Brain microvascular endothelial cell (primary cell): ENCODE data around the gene TXNL4A.
"Not testable (repeated sequence)": the region's sequence is repeated elsewhere in the genome, so short reads cannot be mapped to it uniquely, and the experiment has no call there.

Source experiments
- DNase-seq: peaks from one replicate; pipeline ENCODE4 v3.0.0-alpha.2; 2020
- H3K27ac ChIP-seq: fragments of 250-450 bp; sonication (Bioruptor Pico); 2 replicates; pipeline ENCODE4 v1.5.1; 2020; ENCODE audit warnings: mild to moderate bottlenecking, moderate library complexity
- H3K27me3 ChIP-seq: fragments of 250-450 bp; sonication (Bioruptor Pico); replicated peaks from 2 replicates; pipeline ENCODE4 v1.5.1; 2020; ENCODE audit warnings: mild to moderate bottlenecking
- H3K36me3 ChIP-seq: fragments of 250-450 bp; sonication (Bioruptor Pico); replicated peaks from 2 replicates; pipeline ENCODE4 v1.5.1; 2020; ENCODE audit warnings: mild to moderate bottlenecking
- H3K4me3 ChIP-seq: 2 replicates; pipeline ENCODE4 v1.5.1; 2011; ENCODE audit warnings: low read depth, mild to moderate bottlenecking, control low read depth, low read length, moderate library complexity
- in situ Hi-C: cut with HindIII; loops from 2 replicates; pipeline ENCODE4 v1.10.0; 2017; ENCODE audit warnings: low sequenced_read_pairs, low pct_ligation_motif_present
- TF ChIP-seq, protein P1 (sequence below): IDR thresholded peaks from 2 replicates; pipeline ENCODE4 v1.5.1; 2011; ENCODE audit warnings: low read depth, mild to moderate bottlenecking, moderate library complexity, low read length, control low read depth, inconsistent platforms; ENCODE audit errors: missing control alignments

Gene TXNL4A

DNA sequence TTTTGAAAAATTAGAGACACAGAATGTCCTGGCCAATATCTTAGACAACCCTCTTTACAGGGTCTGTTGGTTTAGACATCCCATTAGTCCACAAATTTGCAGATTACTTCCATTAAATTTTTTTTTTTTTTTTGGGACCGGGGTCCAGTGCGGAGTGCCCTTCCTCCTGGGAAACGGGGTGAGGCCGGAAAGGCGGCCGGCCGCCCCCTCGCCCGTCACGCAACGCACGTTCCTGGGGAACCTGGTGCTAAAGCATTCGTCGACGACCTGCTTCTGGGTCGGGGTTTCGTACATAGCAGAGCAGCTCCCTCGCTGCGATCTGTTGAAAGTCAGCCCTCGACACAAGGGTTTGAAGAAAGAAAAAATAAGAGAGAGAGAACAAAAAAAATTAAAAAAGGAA is 24.4 kb upstream of the TXNL4A start:
- in situ Hi-C loops: no loop called here

DNA sequence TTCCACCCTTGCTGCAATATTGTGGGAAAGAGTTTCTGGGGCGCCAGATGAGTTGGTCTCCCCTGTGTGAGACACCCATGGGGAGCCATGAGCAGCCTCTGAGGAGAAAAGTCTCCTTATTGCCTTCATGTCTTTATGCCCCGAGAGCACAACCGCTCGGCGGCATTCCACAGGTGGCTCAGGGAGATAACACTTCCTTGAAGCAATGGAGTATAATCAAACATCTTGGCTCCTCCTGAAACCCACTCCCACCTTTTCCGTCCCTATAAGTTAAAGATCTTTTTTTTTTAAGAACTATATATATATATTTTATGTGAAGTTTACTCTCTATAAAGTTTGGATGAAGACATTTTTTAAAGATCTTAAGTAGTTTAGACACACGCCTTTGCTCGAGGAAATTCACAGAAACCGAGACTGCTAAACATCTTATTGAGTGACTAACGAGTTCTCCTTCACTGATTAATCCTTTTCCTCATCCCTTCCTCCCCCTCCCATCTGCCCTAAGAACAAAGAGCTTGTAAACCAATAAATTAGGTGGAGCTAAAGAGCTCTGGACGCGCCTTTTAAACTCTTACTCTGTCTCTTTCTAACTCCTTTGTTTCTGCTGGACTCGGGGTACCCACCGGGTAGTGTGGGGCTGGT is 23.3 kb upstream of the TXNL4A start:
- H3K36me3 ChIP-seq, H3K27ac ChIP-seq, in situ Hi-C loops, DNase-seq, H3K4me3 ChIP-seq, H3K27me3 ChIP-seq: not testable (repeated sequence)

More for the DNA sequence above, 24.4 kb upstream of the TXNL4A start:
- Histone ChIP-seq H3K4me3 (no peak overlapping the region), H3K36me3 (no peaks in the 10 kb centered on the region), H3K27ac (no peak overlapping the region), H3K27me3 (no peaks in the 10 kb centered on the region)
- DNase-seq: no peak
- TF ChIP-seq, protein P1, sequence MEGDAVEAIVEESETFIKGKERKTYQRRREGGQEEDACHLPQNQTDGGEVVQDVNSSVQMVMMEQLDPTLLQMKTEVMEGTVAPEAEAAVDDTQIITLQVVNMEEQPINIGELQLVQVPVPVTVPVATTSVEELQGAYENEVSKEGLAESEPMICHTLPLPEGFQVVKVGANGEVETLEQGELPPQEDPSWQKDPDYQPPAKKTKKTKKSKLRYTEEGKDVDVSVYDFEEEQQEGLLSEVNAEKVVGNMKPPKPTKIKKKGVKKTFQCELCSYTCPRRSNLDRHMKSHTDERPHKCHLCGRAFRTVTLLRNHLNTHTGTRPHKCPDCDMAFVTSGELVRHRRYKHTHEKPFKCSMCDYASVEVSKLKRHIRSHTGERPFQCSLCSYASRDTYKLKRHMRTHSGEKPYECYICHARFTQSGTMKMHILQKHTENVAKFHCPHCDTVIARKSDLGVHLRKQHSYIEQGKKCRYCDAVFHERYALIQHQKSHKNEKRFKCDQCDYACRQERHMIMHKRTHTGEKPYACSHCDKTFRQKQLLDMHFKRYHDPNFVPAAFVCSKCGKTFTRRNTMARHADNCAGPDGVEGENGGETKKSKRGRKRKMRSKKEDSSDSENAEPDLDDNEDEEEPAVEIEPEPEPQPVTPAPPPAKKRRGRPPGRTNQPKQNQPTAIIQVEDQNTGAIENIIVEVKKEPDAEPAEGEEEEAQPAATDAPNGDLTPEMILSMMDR: no peak

DNA sequence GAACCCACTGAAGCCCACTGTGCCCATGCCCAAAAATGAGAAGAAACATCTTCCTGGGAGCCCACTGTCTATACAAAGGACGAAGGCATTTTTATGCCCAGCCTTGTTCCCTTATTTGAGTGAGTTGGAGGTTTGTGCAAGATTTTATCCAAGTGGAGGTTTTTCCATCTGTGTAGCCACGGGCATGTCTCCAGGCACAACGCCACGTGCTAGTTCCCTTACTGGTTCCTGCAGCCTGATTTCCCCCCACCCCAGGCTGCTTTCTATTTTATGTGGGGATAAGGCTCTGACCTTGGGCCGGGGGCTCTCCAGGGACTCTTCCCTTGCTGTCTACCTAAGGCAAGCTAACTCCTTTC is 22.2 kb upstream of the TXNL4A start:
- Histone ChIP-seq H3K27me3 (no peaks in the 10 kb centered on the region), H3K4me3 (no peak overlapping the region), H3K36me3 (no peaks in the 10 kb centered on the region), H3K27ac (no peak overlapping the region)
- no peak for DNase-seq
- in situ Hi-C loops: no loop called here
- TF ChIP-seq, protein P1: no peak

DNA sequence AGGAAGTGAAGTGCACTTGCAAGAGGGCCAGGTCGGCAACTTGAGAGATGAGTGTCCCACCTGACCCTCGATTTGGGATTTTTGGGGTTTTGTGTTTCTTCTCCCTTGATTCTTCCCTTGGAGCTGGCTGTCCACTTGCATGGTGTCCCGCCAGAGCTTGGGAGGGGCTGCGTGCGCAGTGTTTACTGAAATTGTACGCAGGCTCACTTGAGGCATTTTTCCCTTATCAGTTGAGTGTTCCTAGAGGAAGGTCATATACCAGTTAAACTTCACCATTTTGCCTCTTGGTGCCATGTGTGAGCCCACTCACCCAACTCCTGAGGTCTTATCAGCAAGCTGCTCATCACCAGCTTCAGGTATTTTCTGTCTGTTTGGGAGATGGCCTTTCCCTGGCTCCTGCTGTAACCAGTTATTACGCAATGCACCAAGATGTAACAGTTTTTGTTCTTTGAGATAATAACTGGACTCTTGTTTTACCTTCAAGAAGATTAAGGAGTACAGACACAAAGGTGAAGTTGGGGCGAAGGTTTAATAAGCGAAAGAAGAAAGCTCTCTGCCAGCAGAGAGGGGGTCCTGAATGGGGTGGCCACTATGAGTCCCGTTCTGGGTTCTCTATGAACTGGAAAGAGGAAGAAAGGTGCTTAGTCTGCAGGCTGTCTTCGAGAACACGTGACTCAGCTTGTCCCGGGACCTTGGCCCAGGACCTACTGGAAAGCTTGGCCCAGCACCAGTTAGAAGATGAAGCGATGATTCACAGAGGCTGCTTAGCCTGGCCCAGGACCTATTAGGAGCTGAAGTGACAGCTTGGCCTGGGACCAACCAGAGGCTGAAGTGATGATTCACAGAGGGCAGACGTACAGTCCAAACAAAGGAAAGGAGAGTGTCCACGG is 21.5 kb upstream of the TXNL4A start:
- peak; percentile 93 for DNase-seq
- H3K27me3 ChIP-seq: no peaks in the 10 kb centered on the region
- H3K36me3 ChIP-seq: no peaks in the 10 kb centered on the region
- TF ChIP-seq, protein P1: no peak
- H3K27ac ChIP-seq: no peak overlapping the region
- in situ Hi-C loops: no loop called here
- H3K4me3 ChIP-seq: no peak overlapping the region

DNA sequence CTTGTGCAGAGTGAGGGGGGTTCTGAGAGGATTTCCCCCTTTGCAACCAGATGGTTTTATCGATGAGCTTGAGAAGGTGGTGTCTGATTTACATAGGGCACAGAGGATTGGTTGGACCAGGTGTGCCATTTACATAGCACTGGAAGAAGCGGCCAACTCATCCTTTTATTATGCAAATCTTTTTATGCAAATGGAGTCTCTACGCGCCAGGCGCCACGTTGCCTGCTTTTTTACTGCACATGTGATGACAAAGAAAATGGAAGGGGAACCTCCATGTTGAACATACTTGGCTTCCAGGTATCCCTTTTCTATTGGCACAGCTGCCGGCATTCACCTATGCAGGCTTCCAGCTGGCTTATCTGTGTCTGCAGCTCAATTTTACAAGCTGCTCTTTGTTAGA is 18.4 kb upstream of the TXNL4A start:
- no peak for DNase-seq
- in situ Hi-C loops: no loop called here
- H3K27me3 ChIP-seq: no peaks in the 10 kb centered on the region
- no peaks in the 10 kb centered on the region for H3K36me3 ChIP-seq
- H3K27ac ChIP-seq: no peak overlapping the region
- TF ChIP-seq, protein P1: no peak
- H3K4me3 ChIP-seq: no peak overlapping the region

DNA sequence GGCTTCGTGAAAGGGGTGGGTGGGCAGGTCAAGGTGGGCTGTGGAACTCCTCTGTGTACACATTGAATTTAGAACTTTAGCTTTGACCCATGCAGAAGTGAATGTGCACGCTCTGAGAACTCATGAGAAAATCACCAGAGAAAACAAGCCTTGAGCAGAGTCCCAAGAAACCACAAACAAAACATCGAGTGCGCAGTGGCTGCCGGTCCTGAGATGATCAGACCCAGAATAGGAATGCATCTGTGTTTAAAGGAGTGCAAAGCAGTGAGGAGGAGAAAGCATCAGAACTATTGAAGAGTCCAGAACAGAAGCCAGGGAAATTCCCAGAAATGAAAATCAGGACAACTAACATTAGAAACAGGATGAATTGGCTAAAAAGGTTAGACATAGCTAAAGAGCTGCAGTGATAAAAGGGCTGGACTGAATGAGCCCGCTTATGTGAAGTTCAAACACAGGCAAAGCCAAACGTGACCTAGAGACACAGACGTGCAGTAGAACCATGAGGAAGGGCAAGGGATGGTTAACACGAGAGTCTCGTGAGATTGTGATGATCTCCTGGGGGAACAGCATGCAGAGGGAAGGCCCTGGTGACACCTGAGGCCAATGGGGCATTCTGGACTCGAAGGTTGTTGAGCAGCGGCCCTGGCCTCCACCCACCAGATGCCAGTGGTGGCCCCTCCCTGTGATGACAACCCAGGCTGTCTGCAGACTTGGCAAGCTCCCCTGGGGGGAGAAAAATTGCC is 16.4 kb upstream of the TXNL4A start:
- H3K27ac ChIP-seq: no peak overlapping the region
- H3K36me3 ChIP-seq: no peaks in the 10 kb centered on the region
- no peak overlapping the region for H3K4me3 ChIP-seq
- no peaks in the 10 kb centered on the region for H3K27me3 ChIP-seq
- DNase-seq: no peak
- TF ChIP-seq, protein P1: no peak
- in situ Hi-C loops: no loop called here
